K562 (cell line): Measurements from ENCODE around the gene B3GALT4. TPM values are rescaled to one million over a fixed set of nuclear protein-coding genes. Genes with fewer than 3 reads are reported as not detected.
A peak's percentile ranks its signal among the peaks of the same experiment; 100 is the strongest.

Experiments
- ATF3 ChIP-seq, 2 experiments: fragments of 450-650 bp in 1 of 2; sonication (generic) in 1 of 2; formaldehyde crosslinking in 1 of 2; IDR thresholded peaks in 1 of 2; conservative IDR thresholded peaks in 1 of 2; 2 replicates each; pipeline versions ENCODE4 v1.6.1 to v1.8.1; 2016 to 2023; ENCODE audit warnings: mild to moderate bottlenecking in 2 of 2, moderate library complexity in 2 of 2, inconsistent platforms in 1 of 2, missing genetic modification reagents in 1 of 2
- BHLHE40 ChIP-seq: IDR thresholded peaks from 2 replicates; pipeline ENCODE4 v1.6.1; 2011; ENCODE audit warnings: low read length, improper control_type of control experiment
- CBX5 ChIP-seq: IDR thresholded peaks from 2 replicates; pipeline ENCODE4 v1.6.1; 2014; ENCODE audit warnings: low read depth, borderline replicate concordance
- HDAC6 ChIP-seq: IDR thresholded peaks from 2 replicates; pipeline ENCODE4 v1.6.1; 2012; ENCODE audit warnings: low read depth, mild to moderate bottlenecking, control low read depth, inconsistent platforms, low read length, moderate library complexity
- HINFP ChIP-seq: fragments of 450-650 bp; conservative IDR thresholded peaks from 2 replicates; pipeline ENCODE4 v1.6.1; 2016; ENCODE audit warnings: missing genetic modification characterization, low read depth, mild to moderate bottlenecking, control low read depth, missing compliant biosample characterization
- HMGXB4 ChIP-seq: sonication (generic); formaldehyde crosslinking; IDR thresholded peaks from 2 replicates; pipeline ENCODE4 v1.8.1; 2023; ENCODE audit warnings: mild to moderate bottlenecking, missing genetic modification reagents
- MAFF ChIP-seq: IDR thresholded peaks from 2 replicates; pipeline ENCODE4 v1.6.1; 2012; ENCODE audit warnings: low read length, improper control_type of control experiment
- MLLT1 ChIP-seq, 2 experiments: fragments of 450-650 bp; IDR thresholded peaks; 2 replicates each; pipeline ENCODE4 v1.6.1; 2016
- MTF1 ChIP-seq: fragments of 250-450 bp; sonication (Bioruptor Pico); IDR thresholded peaks from 2 replicates; pipeline ENCODE4 v1.9.0; 2021; ENCODE audit warnings: moderate library complexity, mild to moderate bottlenecking, inconsistent platforms, borderline replicate concordance
- NBN ChIP-seq: fragments of 450-650 bp; IDR thresholded peaks from 2 replicates; pipeline ENCODE4 v1.6.1; 2016; ENCODE audit warnings: low read depth, mild to moderate bottlenecking
- NFIX ChIP-seq: fragments of 250-450 bp; sonication (Bioruptor Pico); IDR thresholded peaks from 2 replicates; pipeline ENCODE4 v1.4.0; 2020; ENCODE audit warnings: low read depth, mild to moderate bottlenecking, moderate library complexity
- RFX7 ChIP-seq: fragments of 250-450 bp; sonication (Bioruptor Pico); IDR thresholded peaks from 2 replicates; pipeline ENCODE4 v1.5.1; 2021; ENCODE audit warnings: mild to moderate bottlenecking
- SMARCC2 ChIP-seq: fragments of 450-650 bp; IDR thresholded peaks from 2 replicates; pipeline ENCODE4 v1.6.1; 2017; ENCODE audit warnings: antibody characterized with exemption, moderate library complexity, mild to moderate bottlenecking, low read depth
- STAG1 ChIP-seq: sonication (generic); formaldehyde crosslinking; IDR thresholded peaks from 2 replicates; pipeline ENCODE4 v1.5.0; 2020; ENCODE audit warnings: missing genetic modification reagents, borderline replicate concordance
- TOE1 ChIP-seq, 2 experiments: fragments of 450-650 bp in 1 of 2; sonication (generic) in 1 of 2; formaldehyde crosslinking in 1 of 2; IDR thresholded peaks; 2 replicates each; pipeline versions ENCODE4 v1.7.1 to v1.8.0; 2016 to 2022; ENCODE audit warnings: borderline replicate concordance in 2 of 2, mild to moderate bottlenecking in 2 of 2, antibody characterized with exemption in 1 of 2, inconsistent platforms in 1 of 2, low read depth in 1 of 2, missing genetic modification reagents in 1 of 2, moderate library complexity in 1 of 2
- TSC22D4 ChIP-seq: fragments of 450-650 bp; IDR thresholded peaks from 2 replicates; pipeline ENCODE4 v1.6.1; 2016; ENCODE audit warnings: missing genetic modification characterization, missing biosample characterization, control low read depth
- ZBTB17 ChIP-seq: fragments of 450-650 bp; formaldehyde crosslinking; IDR thresholded peaks from 2 replicates; pipeline ENCODE4 v1.4.0; 2020; ENCODE audit warnings: mild to moderate bottlenecking
- ZNF140 ChIP-seq: fragments of 250-450 bp; sonication (Bioruptor Pico); IDR thresholded peaks from 2 replicates; pipeline ENCODE4 v1.8.0; 2021; ENCODE audit warnings: moderate library complexity, mild to moderate bottlenecking, inconsistent platforms
- ZNF174 ChIP-seq: fragments of 250-450 bp; sonication (Bioruptor Pico); IDR thresholded peaks from 2 replicates; pipeline ENCODE4 v1.4.0; 2020; ENCODE audit warnings: mild to moderate bottlenecking
- ZNF699 ChIP-seq: fragments of 250-450 bp; sonication (Bioruptor Pico); IDR thresholded peaks from 2 replicates; pipeline ENCODE4 v1.8.0; 2021; ENCODE audit warnings: mild to moderate bottlenecking, moderate library complexity; ENCODE audit not compliant: insufficient replicate concordance
- polyA plus RNA-seq, 8 experiments: library from polyadenylated mRNA; depleted of rRNA in 4 of 8; stranded (reverse) in 5 of 8; unstranded in 3 of 8; fragments of >200 nt; fragmentation: Nextera tagmentation in 2 of 8; fragmentation: Illumina TruSeq in 1 of 8; extraction: Ambion mirVana in 2 of 8; extraction: Trizol in 1 of 8; gene quantifications; 2 replicates each; pipeline versions ENCODE4 v1.2.1 to v1.2.3, GENCODE V29; 2011 to 2014; ENCODE audit warnings: inconsistent platforms in 1 of 8, missing spikeins in 1 of 8
- total RNA-seq, 7 experiments: library from RNA; depleted of rRNA in 6 of 7; stranded (reverse); fragments of >200 nt in 6 of 7; fragmentation: Illumina TruSeq in 2 of 7; extraction: Trizol in 2 of 7; gene quantifications; 2 replicates each; pipeline versions ENCODE4 v1.2.1 to v1.2.3, GENCODE V29; 2011 to 2021; ENCODE audit warnings: low replicate concordance in 1 of 7

B3GALT4 gene
- total and polyA plus RNA-seq, 9 of the 15 experiments (the other 6 are each of a cell fraction or from before 2014, with no cell fraction given): 0.11 to 1.3 (median 0.53) TPM; not detected in 1

GRCh38 chr6:33272275-33273128 lies 4.4 kb upstream of the B3GALT4 start (continued):
- TF ChIP-seq MTF1 (CRISPR knock-in tag) (0 out of 2 replicates have a peak, but pooled peaks have one; percentile 11), NBN (no peak), MLLT1 (IDR thresholded peaks at IDR 0.05) (peak in 1 of 2 experiments; percentile 31; a peak in 3 of 4 replicates), SMARCC2 (no peak), TOE1 (IDR thresholded peaks at IDR 0.05; ENCODE audit: borderline replicate concordance) (no peak), TOE1 (CRISPR knock-in tag; IDR thresholded peaks at IDR 0.05; ENCODE audit: borderline replicate concordance, low read depth) (no peak), BHLHE40 (no peak), ZNF174 (CRISPR knock-in tag) (no peak), ZNF699 (CRISPR knock-in tag) (no peak), ZNF140 (CRISPR knock-in tag) (no peak), RFX7 (0 out of 2 replicates have a peak, but pooled peaks have one; percentile 15), TSC22D4 (no peak), HINFP (tag) (no peak), ZBTB17 (no peak), STAG1 (no peak), HDAC6 (no peak), NFIX (CRISPR knock-in tag) (no peak), MAFF (no peak), HMGXB4 (CRISPR knock-in tag) (0 out of 2 replicates have a peak, but pooled peaks have one; percentile 2), ATF3 (IDR thresholded peaks at IDR 0.05) (no peak), ATF3 (CRISPR knock-in tag; conservative IDR thresholded peaks at IDR 0.05) (no peak), CBX5 (no peak)
